Lower leg skin (tissue), 3 donors: ENCODE measurements around the gene PWWP3B.

ENCODE experiments used
- POLR2A ChIP-seq, 2 donors: fragments of 450-650 bp; IDR thresholded peaks; one replicate each; pipeline ENCODE4 v1.6.1; 2016 to 2017; ENCODE audit warnings: antibody characterized with exemption in 2 of 2, mild to moderate bottlenecking in 1 of 2, moderate library complexity in 1 of 2
- TF ChIP-seq, protein P1 (sequence below), 3 donors: fragments of 450-650 bp; IDR thresholded peaks; one replicate each; pipeline ENCODE4 v1.5.1; 2016; ENCODE audit warnings: antibody characterized with exemption in 3 of 3, mild to moderate bottlenecking in 3 of 3, moderate library complexity in 2 of 3

DNA sequence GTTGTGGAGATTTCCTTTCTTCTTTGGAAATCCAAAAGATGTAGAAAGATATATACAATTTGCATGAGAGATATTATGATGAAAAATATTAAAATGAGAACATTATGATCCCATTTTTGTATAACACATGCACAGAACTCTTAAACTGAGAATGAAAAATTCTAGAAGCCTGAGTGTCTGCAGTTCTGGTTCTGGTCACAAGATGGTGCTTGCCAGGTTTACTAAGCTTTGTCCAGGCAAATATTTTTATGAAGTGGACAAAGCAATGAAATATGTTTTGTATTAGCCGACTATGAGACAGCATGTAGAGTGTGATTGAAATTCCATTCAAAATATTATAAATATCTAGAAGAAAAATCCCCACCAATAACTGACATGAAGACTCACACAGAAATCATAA is 2.2 kb downstream of the PWWP3B start:
- TF ChIP-seq, protein P1, sequence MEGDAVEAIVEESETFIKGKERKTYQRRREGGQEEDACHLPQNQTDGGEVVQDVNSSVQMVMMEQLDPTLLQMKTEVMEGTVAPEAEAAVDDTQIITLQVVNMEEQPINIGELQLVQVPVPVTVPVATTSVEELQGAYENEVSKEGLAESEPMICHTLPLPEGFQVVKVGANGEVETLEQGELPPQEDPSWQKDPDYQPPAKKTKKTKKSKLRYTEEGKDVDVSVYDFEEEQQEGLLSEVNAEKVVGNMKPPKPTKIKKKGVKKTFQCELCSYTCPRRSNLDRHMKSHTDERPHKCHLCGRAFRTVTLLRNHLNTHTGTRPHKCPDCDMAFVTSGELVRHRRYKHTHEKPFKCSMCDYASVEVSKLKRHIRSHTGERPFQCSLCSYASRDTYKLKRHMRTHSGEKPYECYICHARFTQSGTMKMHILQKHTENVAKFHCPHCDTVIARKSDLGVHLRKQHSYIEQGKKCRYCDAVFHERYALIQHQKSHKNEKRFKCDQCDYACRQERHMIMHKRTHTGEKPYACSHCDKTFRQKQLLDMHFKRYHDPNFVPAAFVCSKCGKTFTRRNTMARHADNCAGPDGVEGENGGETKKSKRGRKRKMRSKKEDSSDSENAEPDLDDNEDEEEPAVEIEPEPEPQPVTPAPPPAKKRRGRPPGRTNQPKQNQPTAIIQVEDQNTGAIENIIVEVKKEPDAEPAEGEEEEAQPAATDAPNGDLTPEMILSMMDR (IDR thresholded peaks at IDR 0.05) = no peak
- TF ChIP-seq POLR2A (IDR thresholded peaks at IDR 0.05) = no peak
